ENCODE data around the gene HS2ST1. TPM values are rescaled to one million over a fixed set of nuclear protein-coding genes. Genes with fewer than 3 reads are reported as not detected.

The HS2ST1 gene
- total and polyA plus RNA-seq, 11 donors: 3.4 to 20.3 (median 13.6) TPM

- Histone ChIP-seq H3K36me3 (no peaks in the 10 kb centered on the region), H3K27ac (no peak overlapping the region), H3K27me3 (no peaks in the 10 kb centered on the region), H3K4me1 (no peaks in the 10 kb centered on the region), H3K9me3 (no peaks in the 10 kb centered on the region), H3K4me3 (no peak overlapping the region)
- 89 to 92% (median 91%) methylated on average over 5 of the region's 5 CpGs for WGBS, 4 donors
- DNase-seq (no peak), ATAC-seq (no peak)
- intact Hi-C loops (cut with DNase I): no loop called here
- no peak for TF ChIP-seq CTCF (IDR thresholded peaks at IDR 0.05)
- no peak for TF ChIP-seq POLR2A (IDR thresholded peaks at IDR 0.05)
Observed at GRCh38 chr1:87119541-87120140, 205.2 kb downstream of the HS2ST1 start.

- Histone ChIP-seq H3K27me3 (no peaks in the 10 kb centered on the region), H3K4me3 (no peak overlapping the region), H3K36me3 (no peaks in the 10 kb centered on the region), H3K27ac (no peak overlapping the region), H3K9me3 (no peaks in the 10 kb centered on the region), H3K4me1 (no peaks in the 10 kb centered on the region)
- ATAC-seq (no peak), DNase-seq (no peak)
- intact Hi-C loops (cut with DNase I): no loop called here
- peak in 3 of 12 donors; percentile 6 to 10 (median 8) for TF ChIP-seq CTCF (IDR thresholded peaks at IDR 0.05)
- TF ChIP-seq POLR2A (IDR thresholded peaks at IDR 0.05): no peak
- 97 to 99% (median 97%) methylated on average over 2 of the region's 2 CpGs for WGBS, 4 donors
Observed at GRCh38 chr1:87120779-87121178, 206.3 kb downstream of the HS2ST1 start.

GRCh38 chr1:87121711-87122163 is 207.3 kb downstream of the HS2ST1 start:
- intact Hi-C loops (cut with DNase I): no loop called here
- no peaks in the 10 kb centered on the region for H3K27me3 ChIP-seq
- H3K4me1 ChIP-seq: no peaks in the 10 kb centered on the region
- no peaks in the 10 kb centered on the region for H3K9me3 ChIP-seq
- H3K36me3 ChIP-seq: no peaks in the 10 kb centered on the region
- no peak overlapping the region for H3K4me3 ChIP-seq
- H3K27ac ChIP-seq: no peak overlapping the region
- ATAC-seq (no peak), DNase-seq (no peak)
- 75 to 78% (median 75%) methylated on average over 7 of the region's 7 CpGs for WGBS, 4 donors
- TF ChIP-seq POLR2A (IDR thresholded peaks at IDR 0.05) (no peak), CTCF (IDR thresholded peaks at IDR 0.05) (no peak)

- Histone ChIP-seq H3K27me3 (no peaks in the 10 kb centered on the region), H3K9me3 (no peaks in the 10 kb centered on the region), H3K36me3 (no peaks in the 10 kb centered on the region), H3K4me3 (no peak overlapping the region), H3K4me1 (no peaks in the 10 kb centered on the region), H3K27ac (no peak overlapping the region)
- WGBS, 4 donors: 95 to 100% (median 99%) methylated on average over 1 of the region's 1 CpG
- no peak for ATAC-seq
- DNase-seq: no peak
- intact Hi-C loops (cut with DNase I): no loop called here
- TF ChIP-seq CTCF (IDR thresholded peaks at IDR 0.05) (no peak), POLR2A (IDR thresholded peaks at IDR 0.05) (no peak)
Observed at GRCh38 chr1:87122243-87122642, 207.8 kb downstream of the HS2ST1 start.
